Astrocyte (in vitro differentiated cells and primary cell): ENCODE measurements around the gene PEAK3. TPM values are rescaled to one million over a fixed set of nuclear protein-coding genes. Genes with fewer than 3 reads are reported as not detected.

ENCODE experiments used
- DNase-seq: peaks from one replicate; pipeline ENCODE4 v3.0.0-alpha.2; 2010; ENCODE audit warnings: low read depth
- FAIRE-seq: peaks from 2 replicates; lab custom pipeline; 2011; peaks lifted over from hg19 to GRCh38; lab: Jason Lieb, UNC
- H2AFZ ChIP-seq: 2 replicates; pipeline ENCODE4 v1.6.0; 2012; ENCODE audit warnings: low read depth, low read length, inconsistent platforms
- H3K27ac ChIP-seq: 2 replicates; pipeline ENCODE4 v1.5.1; 2011; ENCODE audit warnings: low read depth, low read length, inconsistent platforms
- H3K27me3 ChIP-seq: 2 replicates; pipeline ENCODE4 v1.6.0; 2011; ENCODE audit warnings: low read length, inconsistent platforms; ENCODE audit not compliant: insufficient read depth
- H3K36me3 ChIP-seq: 2 replicates; pipeline ENCODE4 v1.5.1; 2011; ENCODE audit warnings: low read length, inconsistent platforms; ENCODE audit not compliant: insufficient read depth
- H3K4me1 ChIP-seq: 2 replicates; pipeline ENCODE4 v1.5.1; 2011; ENCODE audit warnings: low read length, inconsistent platforms; ENCODE audit not compliant: insufficient read depth
- H3K4me2 ChIP-seq: 2 replicates; pipeline ENCODE4 v1.6.0; 2012; ENCODE audit warnings: low read length, inconsistent platforms
- H3K4me3 ChIP-seq: 2 replicates; pipeline ENCODE4 v1.5.1; 2011; ENCODE audit warnings: low read depth, mild to moderate bottlenecking, low read length, inconsistent platforms; ENCODE audit not compliant: insufficient read depth
- H3K79me2 ChIP-seq: 2 replicates; pipeline ENCODE4 v1.6.0; 2012; ENCODE audit warnings: mild to moderate bottlenecking, low read length, inconsistent platforms; ENCODE audit not compliant: insufficient read depth
- H3K9ac ChIP-seq: 2 replicates; pipeline ENCODE4 v1.6.0; 2012; ENCODE audit warnings: mild to moderate bottlenecking, low read length, inconsistent platforms
- H3K9me3 ChIP-seq: 2 replicates; pipeline ENCODE4 v1.5.1; 2012; ENCODE audit warnings: low read depth, mild to moderate bottlenecking, low read length, inconsistent platforms; ENCODE audit not compliant: insufficient read depth
- H4K20me1 ChIP-seq: 2 replicates; pipeline ENCODE4 v1.6.0; 2012; ENCODE audit warnings: low read length, inconsistent platforms; ENCODE audit not compliant: insufficient read depth
- H3K27ac Mint-ChIP-seq: one replicate; pipeline ENCODE4 v1.8.0; 2021; ENCODE audit warnings: mild to moderate bottlenecking, mixed read lengths; ENCODE audit not compliant: unreplicated experiment
- H3K27me3 Mint-ChIP-seq: one replicate; pipeline ENCODE4 v1.8.0; 2021; ENCODE audit warnings: low read depth, mixed read lengths; ENCODE audit not compliant: unreplicated experiment
- H3K36me3 Mint-ChIP-seq: one replicate; pipeline ENCODE4 v1.8.0; 2021; ENCODE audit warnings: low read depth, mixed read lengths; ENCODE audit not compliant: unreplicated experiment
- H3K4me1 Mint-ChIP-seq: one replicate; pipeline ENCODE4 v1.8.0; 2021; ENCODE audit warnings: low read depth, mixed read lengths; ENCODE audit not compliant: unreplicated experiment
- H3K4me3 Mint-ChIP-seq: one replicate; pipeline ENCODE4 v1.8.0; 2021; ENCODE audit warnings: mild to moderate bottlenecking, moderate library complexity, mixed read lengths; ENCODE audit not compliant: unreplicated experiment
- H3K9me3 Mint-ChIP-seq: one replicate; pipeline ENCODE4 v1.8.0; 2021; ENCODE audit warnings: mild to moderate bottlenecking, mixed read lengths; ENCODE audit not compliant: unreplicated experiment
- EZH2 ChIP-seq: IDR thresholded peaks from 2 replicates; pipeline ENCODE4 v1.6.1; 2012; ENCODE audit warnings: mild to moderate bottlenecking, low read length, inconsistent platforms; ENCODE audit not compliant: insufficient read depth
- total RNA-seq: library from RNA; stranded (reverse); gene quantifications from 2 replicates; pipeline ENCODE4 v1.2.1, GENCODE V29; 2021
- TF ChIP-seq, protein P1 (sequence below): IDR thresholded peaks from 2 replicates; pipeline ENCODE4 v1.5.1; 2011; ENCODE audit warnings: low read depth, mild to moderate bottlenecking, inconsistent platforms, low read length, moderate library complexity; ENCODE audit not compliant: insufficient read depth

The PEAK3 gene
- total RNA-seq, 1 donor from 2014 or later, result 0.18 TPM

DNA sequence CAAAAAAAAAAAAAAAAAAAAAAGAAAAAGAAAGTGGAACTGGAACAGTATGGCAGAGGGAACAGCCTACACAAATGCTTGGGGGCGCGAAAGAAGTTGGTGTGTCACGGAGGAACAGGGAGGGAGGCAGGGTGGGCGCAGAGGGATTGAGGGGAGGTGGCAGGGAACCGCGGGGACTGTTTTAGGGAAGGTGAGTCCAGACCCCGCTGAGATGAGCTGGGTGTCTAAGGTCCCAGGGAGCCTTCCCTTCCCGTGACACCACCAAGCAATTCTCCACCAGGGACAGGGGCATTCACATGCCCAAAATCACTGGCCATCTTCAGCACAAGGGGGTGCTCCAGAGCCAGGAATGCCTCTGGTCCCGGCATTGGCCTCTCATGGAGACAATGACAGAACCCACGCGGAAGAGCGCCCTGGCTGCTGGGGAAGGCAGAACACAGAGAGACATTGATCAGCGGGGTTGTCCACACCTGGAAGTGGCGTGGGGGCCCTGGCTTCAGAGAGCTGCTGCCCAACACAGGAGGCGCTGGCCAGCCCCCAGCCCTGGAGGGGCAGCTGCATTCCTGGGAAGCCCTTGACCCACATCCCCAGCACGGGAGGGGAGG lies 6.9 kb downstream of the PEAK3 start:
- Histone ChIP-seq H3K27ac (no peak overlapping the region), H3K9ac (peak overlapping the region; percentile 10), H3K4me2 (no peak overlapping the region), H3K4me1 (peaks cover 25% of the 10 kb centered on the region), H3K36me3 (peaks cover 3% of the 10 kb centered on the region), H3K4me3 (no peak overlapping the region), H2AFZ (no peak overlapping the region), H3K9me3 (no peaks in the 10 kb centered on the region), H3K27me3 (no peaks in the 10 kb centered on the region), H3K79me2 (peaks cover 55% of the 10 kb centered on the region), H4K20me1 (peaks cover 64% of the 10 kb centered on the region)
- Mint-ChIP-seq H3K36me3 (peaks cover 15% of the 10 kb centered on the region), H3K4me3 (peak overlapping the region; percentile 75), H3K27me3 (no peaks in the 10 kb centered on the region), H3K9me3 (no peaks in the 10 kb centered on the region), H3K27ac (peak overlapping the region; percentile 77), H3K4me1 (peaks cover 14% of the 10 kb centered on the region)
- FAIRE-seq (no peak), DNase-seq (peak; percentile 37)
- TF ChIP-seq EZH2, result no peak
- TF ChIP-seq, protein P1, sequence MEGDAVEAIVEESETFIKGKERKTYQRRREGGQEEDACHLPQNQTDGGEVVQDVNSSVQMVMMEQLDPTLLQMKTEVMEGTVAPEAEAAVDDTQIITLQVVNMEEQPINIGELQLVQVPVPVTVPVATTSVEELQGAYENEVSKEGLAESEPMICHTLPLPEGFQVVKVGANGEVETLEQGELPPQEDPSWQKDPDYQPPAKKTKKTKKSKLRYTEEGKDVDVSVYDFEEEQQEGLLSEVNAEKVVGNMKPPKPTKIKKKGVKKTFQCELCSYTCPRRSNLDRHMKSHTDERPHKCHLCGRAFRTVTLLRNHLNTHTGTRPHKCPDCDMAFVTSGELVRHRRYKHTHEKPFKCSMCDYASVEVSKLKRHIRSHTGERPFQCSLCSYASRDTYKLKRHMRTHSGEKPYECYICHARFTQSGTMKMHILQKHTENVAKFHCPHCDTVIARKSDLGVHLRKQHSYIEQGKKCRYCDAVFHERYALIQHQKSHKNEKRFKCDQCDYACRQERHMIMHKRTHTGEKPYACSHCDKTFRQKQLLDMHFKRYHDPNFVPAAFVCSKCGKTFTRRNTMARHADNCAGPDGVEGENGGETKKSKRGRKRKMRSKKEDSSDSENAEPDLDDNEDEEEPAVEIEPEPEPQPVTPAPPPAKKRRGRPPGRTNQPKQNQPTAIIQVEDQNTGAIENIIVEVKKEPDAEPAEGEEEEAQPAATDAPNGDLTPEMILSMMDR, result peak; percentile 52

DNA sequence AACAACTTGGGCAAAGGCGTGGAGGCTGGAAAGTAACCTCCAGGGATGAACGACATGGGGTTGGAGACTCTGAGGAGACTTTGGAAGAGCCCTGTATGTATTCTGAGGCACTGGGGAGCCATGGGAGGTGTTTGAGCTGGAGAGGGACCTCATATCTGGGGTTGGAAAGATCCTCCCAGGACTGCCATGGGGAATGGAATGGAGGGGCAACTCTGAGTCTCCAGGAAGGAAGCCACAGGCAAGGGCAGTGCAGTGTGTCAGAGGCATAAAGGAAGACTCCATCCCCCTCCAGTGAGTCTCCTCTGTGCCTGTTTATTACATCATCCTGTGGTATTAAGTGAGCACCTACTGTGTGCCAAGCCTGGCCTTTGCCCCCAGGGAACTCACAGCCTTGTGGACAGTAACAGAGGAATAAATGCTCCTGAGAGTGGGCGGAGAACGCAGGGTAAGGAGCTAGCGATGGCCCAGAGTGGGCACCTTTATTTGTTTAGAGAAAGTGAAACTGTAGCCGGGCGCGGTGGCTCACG lies 7.7 kb downstream of the PEAK3 start:
- no peak overlapping the region for H2AFZ ChIP-seq
- DNase-seq (no peak), FAIRE-seq (no peak)
- H3K36me3 ChIP-seq, result peaks cover 3% of the 10 kb centered on the region
- H3K27me3 ChIP-seq, result no peaks in the 10 kb centered on the region
- H3K4me3 Mint-ChIP-seq, result peak overlapping the region; percentile 75
- peaks cover 16% of the 10 kb centered on the region for H3K36me3 Mint-ChIP-seq
- H3K27me3 Mint-ChIP-seq, result no peaks in the 10 kb centered on the region
- H3K27ac Mint-ChIP-seq, result peak overlapping the region; percentile 87
- peak overlapping the region; percentile 16 for H3K4me3 ChIP-seq
- H3K9ac ChIP-seq, result peak overlapping the region; percentile 48
- peaks cover 63% of the 10 kb centered on the region for H3K79me2 ChIP-seq
- H3K9me3 ChIP-seq, result no peaks in the 10 kb centered on the region
- peaks cover 71% of the 10 kb centered on the region for H4K20me1 ChIP-seq
- TF ChIP-seq, protein P1, result no peak
- TF ChIP-seq EZH2, result no peak
- peaks cover 14% of the 10 kb centered on the region for H3K4me1 Mint-ChIP-seq
- H3K27ac ChIP-seq, result no peak overlapping the region
- H3K4me2 ChIP-seq, result peak overlapping the region; percentile 96
- peaks cover 25% of the 10 kb centered on the region for H3K4me1 ChIP-seq
- H3K9me3 Mint-ChIP-seq, result no peaks in the 10 kb centered on the region
